ENCODE measurements around the gene KCNS1.
A peak's percentile ranks its signal among the peaks of the same experiment; 100 is the strongest.

The KCNS1 gene

DNA sequence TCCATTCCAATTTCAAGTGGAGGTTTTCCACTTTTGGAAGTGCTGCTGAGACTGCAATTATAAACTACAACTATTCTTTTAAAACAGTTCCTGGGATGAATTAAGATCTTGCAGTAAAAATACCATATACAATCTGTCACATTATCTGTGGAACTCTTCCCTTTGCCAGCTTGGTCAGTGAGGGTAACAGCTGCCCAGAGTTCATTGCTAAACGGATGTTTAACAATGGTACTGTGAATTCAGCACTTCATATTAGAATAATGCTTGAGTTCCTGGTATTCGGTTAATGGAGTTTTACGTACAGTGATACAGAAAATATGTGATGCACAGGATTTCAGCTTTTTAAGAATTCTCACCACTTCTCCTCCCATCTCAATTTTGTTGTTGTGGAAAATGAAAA is 51.5 kb downstream of the KCNS1 start:
- DNase-seq (ENCODE audit: low spot score) = no peak

DNA sequence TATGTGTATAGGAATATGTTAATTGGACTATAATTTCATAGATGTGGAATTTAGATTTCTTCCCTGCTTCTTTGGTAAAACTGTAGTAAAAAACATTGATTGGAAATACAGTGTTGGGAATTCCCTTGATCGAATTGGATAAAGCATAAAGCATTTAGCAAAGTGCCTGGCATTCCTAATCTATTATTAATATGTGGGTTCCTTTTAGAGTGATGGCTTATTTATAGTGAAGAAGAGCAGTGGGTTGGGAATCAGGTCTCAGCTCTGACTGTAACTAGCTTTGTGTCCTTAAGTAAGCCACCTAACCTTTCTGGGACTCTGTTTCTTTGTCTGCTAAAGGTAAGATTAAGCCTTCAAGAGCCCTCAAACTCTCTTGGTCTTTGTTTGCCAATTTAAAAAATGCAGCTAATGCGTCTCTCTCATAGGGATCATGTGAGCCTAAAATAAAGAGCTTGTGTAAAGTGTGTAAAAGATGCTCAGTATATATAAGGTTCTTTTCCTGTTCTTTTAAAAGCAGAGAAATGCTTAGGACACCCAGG is 53.3 kb downstream of the KCNS1 start:
- DNase-seq (ENCODE audit: low spot score) = no peak

DNA sequence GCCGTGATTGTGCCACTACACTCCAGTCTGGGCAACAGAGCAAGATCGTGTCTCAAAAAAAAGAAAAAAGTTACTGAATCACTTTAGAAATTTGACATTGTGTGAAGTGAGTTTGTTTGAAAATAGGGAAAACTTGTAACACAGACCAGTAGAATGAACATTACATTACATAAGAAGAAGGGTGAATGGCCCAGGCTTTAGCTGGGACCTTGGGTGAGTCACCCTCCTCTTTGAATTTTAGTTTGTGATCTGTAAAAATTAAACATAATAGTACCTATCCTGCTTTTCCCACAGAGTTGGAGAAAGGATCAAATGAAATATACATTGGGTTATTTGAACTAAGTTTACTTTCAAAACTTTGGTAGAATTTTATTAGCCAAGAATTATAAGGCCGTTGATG is 56.3 kb downstream of the KCNS1 start:
- DNase-seq (ENCODE audit: low spot score) = no peak

DNA sequence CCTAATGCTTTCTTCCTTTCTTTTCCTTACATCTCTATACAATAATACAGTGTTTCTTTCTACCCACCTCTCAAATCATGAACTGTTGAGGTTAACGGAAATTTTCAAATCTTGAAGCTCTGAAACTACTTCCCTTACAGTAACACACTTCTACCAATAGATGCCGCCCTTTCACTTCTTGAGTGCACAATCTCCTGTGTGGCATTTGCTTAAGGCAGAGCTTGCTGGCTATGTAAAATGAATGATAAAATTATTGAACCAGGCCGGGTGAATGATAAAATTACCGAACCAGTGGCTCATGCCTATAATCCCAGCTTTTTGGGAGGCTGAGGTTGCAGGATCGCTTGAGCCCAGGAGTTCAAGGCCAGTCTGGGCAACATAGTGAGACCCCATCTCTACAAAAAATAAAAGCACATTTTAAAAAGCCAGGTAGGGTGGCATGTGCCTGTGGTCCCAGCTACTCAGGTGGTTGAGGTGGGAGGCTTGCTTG is 56.8 kb downstream of the KCNS1 start:
- peak; percentile 87 for DNase-seq (ENCODE audit: low spot score)

DNA sequence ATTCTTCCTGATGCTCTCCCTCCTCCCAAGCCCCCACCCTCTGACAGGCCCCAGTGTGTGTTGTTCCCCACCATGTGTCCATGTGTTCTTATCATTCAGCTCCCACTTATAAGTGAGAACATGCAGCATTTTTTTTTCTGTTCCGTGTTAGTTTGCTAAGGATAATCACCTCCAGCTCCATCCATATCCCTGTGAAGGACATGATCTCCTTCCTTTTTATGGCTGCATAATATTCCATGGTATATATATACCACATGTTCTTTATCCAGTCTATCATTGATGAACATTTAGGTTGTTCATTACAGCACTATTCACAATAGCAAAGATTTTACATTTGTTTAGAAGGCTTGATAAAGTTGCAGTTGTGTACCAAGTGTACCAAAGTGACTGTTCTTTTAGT is 57.9 kb downstream of the KCNS1 start:
- no peak for DNase-seq (ENCODE audit: low spot score)
